NCI-H226 (cell line): Measurements from ENCODE around the gene TAF7L.
A peak's percentile ranks its signal among the peaks of the same experiment; 100 is the strongest.
"Not testable (repeated sequence)": the region's sequence is repeated elsewhere in the genome, so short reads cannot be mapped to it uniquely, and the experiment has no call there.

Experiments
- DNase-seq: peaks from one replicate; pipeline ENCODE4 v3.0.0-alpha.2; 2015

Gene TAF7L, protein sequence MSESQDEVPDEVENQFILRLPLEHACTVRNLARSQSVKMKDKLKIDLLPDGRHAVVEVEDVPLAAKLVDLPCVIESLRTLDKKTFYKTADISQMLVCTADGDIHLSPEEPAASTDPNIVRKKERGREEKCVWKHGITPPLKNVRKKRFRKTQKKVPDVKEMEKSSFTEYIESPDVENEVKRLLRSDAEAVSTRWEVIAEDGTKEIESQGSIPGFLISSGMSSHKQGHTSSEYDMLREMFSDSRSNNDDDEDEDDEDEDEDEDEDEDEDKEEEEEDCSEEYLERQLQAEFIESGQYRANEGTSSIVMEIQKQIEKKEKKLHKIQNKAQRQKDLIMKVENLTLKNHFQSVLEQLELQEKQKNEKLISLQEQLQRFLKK

DNA sequence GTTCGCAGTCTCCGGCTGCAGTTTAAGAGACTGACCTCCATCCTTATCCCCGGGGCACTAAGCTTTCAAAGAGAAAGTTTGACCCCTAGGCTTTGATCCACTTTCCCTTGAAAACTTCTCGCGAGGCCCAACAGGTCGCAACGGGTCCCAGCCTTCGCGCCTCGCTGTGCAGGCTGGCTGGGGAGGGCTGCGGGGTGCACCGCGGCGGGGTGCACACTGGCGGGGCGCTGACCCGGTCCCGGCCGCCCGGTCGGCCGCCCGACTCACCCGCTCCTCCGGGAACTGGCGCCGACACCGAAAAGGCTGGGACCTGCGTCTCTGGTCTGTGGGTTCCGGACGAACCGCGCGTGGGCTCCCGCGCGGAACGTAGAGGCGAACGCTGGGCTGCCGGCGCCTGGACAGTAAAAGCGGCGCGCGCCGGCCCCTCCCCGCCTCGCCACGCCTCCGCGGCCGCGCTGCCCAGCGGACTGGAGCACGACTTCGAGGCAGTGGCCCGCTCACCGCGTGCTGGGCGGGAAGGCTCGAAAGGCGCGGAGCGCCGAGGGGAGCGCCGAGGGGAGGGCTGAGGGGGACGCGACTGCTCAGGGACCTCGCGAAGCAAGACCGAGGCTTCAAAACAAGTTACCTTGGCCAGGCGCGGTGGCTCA, at the start of gene TAF7L:
TAF7L (minus strand) TSS at position 378 of the 647 bp plus-strand sequence. CDS start 3,791 bp downstream, outside the sequence.
- no peak for DNase-seq

DNA sequence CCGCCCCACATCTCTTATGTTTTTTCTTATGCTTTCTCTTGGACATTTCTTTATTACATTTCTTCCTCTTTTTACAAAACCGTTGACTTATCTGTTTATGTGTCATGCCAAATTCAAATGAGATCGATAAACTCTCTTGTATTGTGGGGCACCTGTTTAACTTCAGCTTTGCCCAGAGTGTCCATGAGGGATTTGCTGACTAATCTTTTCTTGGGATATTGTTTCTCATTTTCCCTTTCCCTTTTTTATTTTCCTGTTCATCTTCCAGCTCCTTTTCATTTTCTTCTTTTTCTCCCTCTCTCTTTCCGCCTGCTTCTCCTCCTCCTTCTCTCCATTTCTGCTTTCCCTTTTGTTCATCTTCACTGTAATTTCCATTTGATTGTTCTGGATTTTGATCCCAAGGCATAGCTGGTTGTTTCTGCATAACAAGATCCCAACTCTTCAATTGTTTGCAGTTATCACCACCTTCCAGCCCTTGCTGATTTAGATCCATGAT, 46.7 kb upstream of the TAF7L start:
- DNase-seq: no peak

DNA sequence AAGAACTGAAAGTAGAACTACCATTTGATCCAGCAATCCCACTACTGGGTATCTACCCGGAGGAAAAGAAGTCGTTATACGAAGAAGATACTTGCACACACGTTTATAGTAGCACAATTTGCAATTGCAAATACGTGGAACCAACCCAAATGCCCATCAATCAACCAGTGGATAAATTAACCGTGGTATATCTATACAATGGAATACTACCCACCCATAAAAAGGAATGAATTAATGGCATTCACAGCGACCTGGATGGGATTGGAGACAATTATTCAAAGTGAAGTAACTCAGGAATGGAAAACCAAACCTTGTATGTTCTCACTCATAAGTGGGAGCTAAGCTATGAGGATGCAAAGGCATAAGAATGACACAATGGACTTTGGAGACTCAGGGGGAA, 43.2 kb upstream of the TAF7L start:
- DNase-seq: not testable (repeated sequence)

DNA sequence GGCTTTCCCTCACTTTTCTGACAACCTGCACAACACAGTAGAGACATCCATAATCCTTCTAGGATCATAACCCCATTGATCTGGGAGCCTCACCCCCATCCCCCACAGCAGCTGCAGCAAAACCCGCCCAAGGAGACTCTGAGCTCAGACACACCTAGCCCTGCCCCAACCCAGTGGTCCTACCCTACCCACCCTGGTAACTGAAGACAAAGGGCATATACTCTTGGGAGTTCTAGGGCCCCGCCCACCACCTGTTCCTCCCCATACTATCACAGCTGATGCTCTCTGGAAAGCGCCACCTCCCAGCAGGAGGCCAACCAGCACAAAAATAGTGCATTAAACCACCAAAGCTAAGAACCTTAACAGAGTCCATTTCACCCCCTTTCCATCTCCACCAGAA, 35.5 kb upstream of the TAF7L start:
- not testable (repeated sequence) for DNase-seq

DNA sequence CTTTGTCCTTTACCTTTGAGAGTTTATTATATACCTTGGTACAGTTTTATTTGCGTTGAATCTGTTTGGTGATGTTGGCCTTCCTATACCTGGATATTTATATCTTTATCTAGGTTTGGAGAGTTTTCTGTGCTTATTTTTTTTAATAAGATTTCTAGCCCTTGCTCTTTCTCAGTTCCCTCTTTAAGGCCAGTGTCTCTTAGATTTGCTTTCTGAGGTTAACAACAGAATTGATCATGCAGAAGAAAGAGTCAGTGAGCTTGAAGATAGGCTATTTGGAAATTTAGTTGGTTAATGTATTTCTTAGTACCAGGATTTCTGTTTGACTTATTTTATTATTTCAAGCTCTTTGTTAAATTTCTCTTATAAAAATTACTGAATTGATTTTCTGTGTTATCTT, 12.7 kb upstream of the TAF7L start:
- no peak for DNase-seq

DNA sequence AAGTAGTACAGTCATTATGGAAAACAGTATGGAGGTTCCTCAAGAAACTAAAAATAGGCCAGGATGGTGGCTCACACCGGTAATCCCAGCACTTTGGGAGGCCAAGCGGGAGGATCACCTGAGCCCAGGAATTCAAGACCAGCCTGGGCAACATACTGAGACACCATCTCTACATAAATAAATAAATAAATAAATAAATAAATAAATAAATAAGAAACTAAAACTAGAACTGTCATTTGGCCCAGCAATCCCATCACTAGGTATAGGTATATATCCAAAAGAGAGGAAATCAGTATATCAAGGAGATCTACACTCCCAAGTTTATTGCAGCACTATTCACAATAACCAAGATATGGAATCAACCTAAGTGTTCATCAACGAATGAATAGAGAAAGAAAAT, 4.5 kb upstream of the TAF7L start:
- DNase-seq: not testable (repeated sequence)

DNA sequence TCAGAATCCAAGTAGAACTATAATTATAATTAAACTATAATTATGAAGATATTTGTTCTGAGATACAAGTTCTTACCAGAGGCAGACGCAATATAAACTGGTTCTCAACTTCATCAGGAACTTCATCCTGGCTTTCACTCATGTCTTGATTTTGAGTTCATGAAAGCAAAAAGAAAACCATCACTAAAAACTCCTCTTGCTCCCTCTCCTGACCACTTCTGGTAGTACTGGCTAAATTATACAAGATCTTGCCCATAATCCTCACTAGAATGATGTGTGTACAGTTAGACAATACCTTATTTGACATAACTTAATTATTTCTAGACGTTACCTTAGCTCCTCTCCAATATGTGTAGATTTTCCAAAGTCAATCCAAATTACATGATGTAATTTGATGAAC, 3.7 kb downstream of the TAF7L start:
- DNase-seq: no peak

DNA sequence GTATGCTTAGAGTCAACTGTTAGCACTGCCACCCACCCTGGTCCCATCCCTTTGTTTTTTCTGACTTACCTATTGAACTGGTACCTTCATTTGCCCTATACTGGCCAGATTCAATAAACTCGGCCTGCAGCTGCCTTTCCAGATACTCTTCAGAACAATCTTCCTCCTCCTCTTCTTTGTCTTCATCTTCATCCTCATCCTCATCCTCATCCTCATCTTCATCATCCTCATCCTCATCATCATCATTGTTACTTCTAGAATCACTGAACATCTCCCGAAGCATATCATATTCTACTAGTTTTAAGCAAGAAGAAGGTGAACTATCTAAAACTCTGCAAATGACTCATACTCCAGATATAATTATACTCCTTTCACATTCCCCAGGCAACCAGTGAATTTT, 14.9 kb downstream of the TAF7L start:
- DNase-seq: no peak

DNA sequence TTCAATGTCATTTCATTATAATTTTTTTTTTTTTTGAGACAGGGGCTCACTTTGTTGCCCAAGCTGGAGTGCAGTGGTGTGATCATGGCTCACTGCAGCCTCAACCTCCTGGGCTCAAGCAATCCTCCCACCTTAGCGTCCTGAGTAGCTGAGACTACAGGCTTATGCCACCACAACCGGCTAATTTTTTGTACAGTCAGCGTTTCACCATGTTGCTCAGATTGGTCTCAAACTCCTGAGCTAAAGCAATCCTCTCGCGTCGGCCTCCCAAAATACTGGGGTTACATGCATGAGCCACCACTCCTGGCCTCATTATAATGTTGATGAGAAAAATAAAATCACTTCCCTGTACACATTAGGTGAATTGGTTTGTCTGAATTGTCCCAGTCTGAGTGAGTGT, 16.9 kb downstream of the TAF7L start:
- no peak for DNase-seq

DNA sequence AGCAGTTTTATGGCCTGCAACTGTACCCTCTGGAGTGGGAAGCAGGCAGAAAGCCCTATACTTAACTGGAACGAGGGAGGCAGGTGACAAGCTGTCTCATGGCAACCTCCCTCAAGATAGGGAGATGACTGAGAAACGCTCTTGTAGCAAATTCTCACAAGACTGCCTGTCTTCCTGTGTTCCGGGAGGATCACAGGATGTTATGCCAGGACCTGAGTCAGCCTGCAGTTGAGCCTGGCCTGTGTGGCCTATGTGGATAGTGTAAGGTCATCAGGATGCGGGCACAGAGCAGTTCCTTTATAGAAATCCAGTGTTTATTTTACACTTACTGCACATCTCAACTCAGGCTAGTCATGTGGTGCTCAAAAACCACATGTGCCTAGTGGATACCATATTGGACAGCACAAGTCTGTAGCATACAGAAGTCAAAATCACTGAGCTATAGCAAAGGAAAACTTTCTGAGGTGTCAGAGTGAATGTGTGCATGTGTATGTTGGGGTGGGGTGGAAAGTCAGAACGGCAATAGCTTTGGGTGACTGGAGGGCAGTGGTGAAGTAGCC, 25.2 kb downstream of the TAF7L start:
- peak; percentile 17 for DNase-seq

DNA sequence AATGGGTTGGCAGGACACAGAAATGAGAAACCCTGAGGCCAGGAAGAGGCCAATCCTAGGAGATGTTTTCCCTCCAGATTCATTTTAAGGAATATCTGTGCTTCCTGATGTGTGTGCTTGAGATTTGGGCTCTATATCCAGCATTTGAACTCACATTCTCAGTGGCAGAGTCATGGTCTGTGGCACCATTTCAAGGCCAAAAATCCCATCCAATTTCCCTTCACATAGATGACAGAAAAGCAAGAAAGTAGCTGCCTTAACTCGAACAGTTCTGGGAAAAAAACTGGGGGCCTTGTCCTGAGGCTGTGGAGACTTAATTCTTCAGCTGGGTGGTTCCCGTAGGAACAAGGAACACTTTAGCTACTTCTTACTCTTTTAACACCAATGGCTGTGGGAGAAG, 27.4 kb downstream of the TAF7L start:
- no peak for DNase-seq

DNA sequence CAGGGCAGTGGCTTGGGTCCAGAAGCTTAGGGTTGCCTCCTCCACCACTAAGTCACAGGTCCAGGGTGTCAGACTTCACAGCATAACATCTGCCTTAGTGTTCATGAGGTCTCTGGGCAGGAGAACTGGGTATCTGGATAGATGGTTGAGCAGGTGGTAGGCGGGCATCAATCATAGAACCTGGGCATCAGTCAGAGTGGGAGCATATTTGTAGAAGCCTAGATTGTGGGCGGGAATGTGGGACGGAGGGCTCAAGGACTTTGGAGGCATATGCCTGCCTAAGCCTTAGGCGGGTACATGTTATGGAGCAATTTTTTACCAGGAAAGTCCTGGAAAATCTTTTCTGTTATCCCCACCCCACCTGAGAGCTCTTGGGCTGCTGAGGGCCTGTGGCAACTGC, 28.5 kb downstream of the TAF7L start:
- DNase-seq: no peak

DNA sequence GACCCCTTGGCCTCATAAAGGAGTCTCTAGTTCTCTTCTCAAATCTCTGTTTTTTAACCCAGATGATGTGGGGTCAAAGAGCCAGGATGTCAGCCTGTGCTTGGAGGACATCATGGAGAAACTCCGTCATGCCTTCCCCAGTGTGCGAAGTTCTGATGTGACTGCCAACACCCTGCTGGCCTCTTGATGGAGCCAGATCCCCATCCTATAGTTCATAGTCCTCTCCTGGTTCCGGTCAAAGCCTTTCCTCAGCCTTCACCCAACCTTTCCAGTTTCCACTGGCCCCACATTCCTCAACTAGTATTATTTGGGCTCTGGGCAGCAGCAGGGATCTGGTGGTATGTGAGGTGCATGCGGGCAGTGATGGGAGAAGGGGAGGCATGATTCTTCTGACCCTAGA, 30.7 kb downstream of the TAF7L start:
- DNase-seq: no peak

DNA sequence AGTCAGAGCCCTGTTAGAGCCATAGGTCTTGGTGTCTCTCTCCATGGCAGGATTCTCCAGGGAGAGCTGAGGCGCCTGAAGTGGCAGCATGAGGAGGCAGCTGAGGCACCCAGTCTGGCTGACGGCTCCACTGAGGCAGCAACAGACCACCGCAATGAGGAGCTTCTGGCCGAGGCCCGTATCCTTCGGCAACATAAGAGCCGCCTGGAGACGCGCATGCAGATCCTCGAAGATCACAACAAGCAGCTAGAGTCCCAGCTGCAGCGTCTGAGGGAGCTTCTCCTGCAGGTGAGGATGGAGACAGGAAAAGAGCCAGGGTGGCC, 32.9 kb downstream of the TAF7L start:
- DNase-seq: no peak

DNA sequence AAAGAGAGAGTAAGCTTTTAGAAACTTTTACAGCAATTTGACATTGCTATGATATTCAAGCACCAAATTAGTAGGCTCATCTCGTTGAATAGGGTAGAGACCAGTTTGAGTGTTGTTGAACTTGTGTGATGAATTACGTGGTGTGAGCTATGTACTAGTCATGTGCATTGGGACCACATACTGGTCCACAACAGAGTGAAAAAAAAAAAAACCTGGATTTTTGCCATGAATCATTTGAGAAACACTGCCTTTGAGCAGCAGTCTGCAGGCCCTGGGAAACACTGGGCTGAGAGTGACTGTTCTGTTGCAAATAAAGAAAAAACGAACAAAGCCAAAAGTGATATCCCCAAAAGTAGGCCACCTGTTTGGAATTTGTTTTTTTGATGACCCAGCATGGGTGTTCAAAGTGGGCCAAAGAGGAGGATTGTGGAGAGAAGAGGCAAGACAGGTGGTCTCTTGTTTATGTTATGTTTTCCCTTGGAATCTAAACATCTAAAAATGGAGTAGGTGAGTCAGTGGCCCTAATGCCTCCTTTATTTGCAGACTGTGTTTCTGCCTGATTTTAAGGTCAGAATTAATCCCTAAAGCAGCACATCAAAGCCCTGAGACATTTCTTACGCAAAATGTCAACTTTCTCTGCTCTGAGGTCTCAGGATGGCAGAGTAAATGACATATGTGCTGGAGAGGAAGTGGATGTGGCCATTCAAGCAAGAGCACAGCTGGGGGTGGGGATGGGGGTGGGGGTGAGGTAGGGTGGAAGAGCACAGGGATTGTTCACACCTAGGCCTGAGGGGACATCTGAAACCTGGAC, 33.5 kb downstream of the TAF7L start:
- DNase-seq: no peak

DNA sequence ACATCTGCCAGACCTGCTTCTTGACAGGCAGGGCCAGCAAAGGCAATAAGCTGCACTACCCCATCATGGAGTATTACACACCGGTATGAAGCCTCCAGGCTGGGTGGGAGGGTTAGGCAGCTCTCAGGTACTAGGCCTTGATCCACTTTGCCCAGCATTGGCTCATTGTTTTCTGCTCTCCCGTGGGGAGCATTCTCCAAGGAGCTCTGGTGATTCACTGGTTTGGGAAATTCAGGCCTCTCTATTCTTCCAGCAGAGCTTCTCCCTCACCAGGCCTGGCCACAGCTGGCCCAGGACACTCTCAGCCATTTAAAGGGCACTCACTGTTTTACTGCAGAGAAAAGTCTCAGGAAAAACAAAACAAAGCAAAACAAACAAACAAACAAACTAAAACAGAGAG, 38.5 kb downstream of the TAF7L start:
- DNase-seq: no peak

DNA sequence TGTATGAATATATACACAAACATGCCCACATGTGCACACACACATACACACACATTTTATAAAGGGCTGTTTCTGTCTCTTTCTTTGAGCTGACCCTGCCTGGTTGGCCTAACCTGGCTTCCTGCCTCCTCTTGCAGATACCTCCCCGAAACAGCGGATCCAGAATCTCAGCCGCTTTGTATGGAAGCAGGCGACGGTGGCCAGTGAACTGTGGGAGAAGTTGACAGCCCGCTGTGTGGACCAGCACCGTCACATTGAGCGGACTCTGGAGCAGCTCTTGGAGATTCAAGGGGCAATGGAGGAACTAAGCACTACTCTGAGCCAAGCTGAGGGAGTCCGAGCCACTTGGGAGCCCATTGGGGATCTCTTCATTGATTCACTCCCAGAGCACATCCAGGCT, 49.6 kb downstream of the TAF7L start:
- DNase-seq: no peak

DNA sequence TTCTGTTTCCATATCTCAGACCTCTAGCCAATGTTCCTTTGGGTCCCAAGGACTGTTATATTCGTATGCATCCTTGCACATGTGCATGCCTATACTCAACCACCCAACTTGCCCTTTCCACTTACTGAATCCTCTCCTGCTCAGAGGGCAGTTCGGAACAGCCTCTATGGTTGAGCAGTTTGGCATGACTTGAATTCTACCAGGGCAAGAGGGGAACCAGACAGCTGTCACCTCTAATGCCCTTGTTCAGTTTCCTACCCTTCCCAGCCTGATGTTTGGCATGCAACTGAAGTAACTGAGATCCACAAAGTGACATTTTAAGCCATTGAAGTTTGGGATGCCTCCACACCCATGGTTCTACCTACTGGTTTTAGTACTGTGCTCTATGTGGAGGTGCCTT, 54.1 kb downstream of the TAF7L start:
- DNase-seq: no peak

DNA sequence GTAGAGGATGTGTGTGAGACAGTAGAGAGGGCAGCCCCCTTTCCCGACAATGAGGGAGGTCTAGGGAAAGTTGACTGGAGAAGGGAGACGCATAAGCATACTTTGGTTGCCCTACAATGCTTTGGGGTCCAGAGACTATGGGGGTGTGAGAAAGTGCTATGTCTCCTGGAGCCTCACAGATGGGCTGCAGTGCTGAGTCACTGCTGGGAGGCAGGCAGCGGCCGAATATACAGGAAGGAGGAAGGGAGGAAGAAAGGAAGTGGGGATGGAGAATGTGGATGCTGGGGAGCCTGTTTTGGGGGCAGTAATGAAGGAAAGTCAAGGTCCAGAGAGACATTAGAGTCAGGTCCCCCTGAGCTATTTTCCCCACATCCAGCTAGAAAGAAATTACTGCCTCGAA, 58.8 kb downstream of the TAF7L start:
- DNase-seq: peak; percentile 7

DNA sequence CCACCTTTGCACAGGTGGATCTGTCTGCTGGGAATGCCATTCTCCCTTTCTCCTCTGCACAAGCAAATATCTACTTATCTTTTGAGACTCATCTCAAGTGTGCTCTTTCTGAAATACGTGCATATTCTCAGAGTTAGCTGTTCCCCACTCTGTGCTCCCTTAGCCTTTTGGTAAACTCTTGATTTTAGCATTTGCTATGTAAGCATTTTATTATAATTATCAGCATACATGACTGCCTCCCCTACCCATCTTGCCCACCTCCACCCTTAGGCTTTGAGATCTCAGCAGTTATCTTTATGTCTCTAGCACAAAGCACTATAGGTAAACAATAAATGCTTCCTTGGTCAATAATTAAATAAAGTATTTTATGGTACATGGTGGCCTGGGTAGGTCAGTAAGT, 60.1 kb downstream of the TAF7L start:
- DNase-seq: no peak

DNA sequence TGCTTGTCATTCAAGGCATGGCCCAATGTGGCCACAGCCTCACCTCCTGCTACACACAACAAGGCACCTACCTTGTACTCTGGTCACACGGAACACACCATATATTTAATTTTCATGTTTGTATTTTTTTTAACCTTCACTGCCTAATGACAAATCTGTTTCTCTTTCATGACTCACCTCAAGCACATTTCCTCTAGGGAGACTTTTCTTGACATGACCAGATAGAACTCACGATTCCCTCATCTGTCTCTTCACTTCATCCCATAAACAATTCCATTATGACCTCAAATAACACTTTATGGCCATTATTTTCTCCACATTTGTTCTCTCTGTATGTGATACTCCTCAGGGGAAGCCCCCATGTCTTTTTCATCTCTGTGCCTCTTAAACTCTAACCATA, 60.5 kb downstream of the TAF7L start:
- no peak for DNase-seq

DNA sequence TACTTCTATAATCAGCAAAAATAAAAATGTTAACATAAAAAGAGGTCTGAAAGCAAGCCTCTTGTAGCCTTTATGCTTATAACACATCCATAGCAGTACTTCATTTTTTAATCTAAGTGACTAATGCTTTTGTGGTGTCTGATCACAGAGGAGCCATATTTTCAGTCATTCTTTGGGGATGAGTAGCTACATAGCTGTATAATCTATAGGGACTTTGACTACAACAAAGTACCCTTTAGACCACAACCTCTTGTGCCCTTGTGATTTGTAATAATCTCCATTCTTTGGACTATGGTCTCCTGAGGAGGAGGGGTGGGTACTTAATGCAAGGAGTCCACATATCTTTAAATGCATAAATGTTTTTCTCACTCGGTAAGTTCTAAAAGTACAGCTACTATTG, 62.0 kb downstream of the TAF7L start:
- peak; percentile 52 for DNase-seq

DNA sequence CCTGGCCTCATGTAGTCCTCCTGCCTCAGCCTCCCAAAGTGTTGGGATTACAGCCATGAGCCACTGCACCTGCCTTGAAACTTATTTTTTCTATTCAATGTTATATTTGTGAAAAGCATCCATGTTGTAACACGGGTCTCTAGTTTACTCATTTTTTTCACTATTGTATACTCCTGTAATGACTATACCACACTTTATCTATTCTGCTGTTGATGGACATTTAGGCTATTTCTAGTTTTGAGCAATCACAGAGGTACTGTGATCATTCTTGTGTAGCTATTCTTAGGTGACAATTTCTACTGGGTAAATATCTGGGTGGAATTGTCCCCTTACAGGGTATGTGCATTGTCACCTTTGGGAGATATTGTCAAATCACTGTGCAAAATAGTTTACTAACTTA, 67.9 kb downstream of the TAF7L start:
- no peak for DNase-seq
